SKM-1 treated with dmso at 0.1 percent for 144 hours (cell line): ENCODE data around the gene CABLES1.
"Not testable (repeated sequence)": the region's sequence is repeated elsewhere in the genome, so short reads cannot be mapped to it uniquely, and the experiment has no call there.

Source experiments
- DNase-seq: peaks from one replicate; lab custom pipeline; 2025; ENCODE audit not compliant: unreplicated experiment; lab: John Stamatoyannopoulos, UW

Gene CABLES1

GRCh38 chr18:23283916-23284430 lies 148.7 kb downstream of the CABLES1 start:
- no peak for DNase-seq

GRCh38 chr18:23284629-23285028 lies 149.3 kb downstream of the CABLES1 start:
- DNase-seq: no peak

GRCh38 chr18:23285581-23285980 lies 150.3 kb downstream of the CABLES1 start:
- not testable (repeated sequence) for DNase-seq

GRCh38 chr18:23291456-23292205 lies 156.3 kb downstream of the CABLES1 start:
- DNase-seq: no peak

- DNase-seq: no peak
These were observed 165.0 kb downstream of the CABLES1 start for GRCh38 chr18:23300231-23300805.

- no peak for DNase-seq
These were observed 166.7 kb downstream of the CABLES1 start for GRCh38 chr18:23301972-23302371.

GRCh38 chr18:23302511-23302850 lies 167.2 kb downstream of the CABLES1 start:
- DNase-seq: no peak

- DNase-seq: no peak
These were observed 167.7 kb downstream of the CABLES1 start for GRCh38 chr18:23302851-23303527.

- DNase-seq: no peak
These were observed 171.5 kb downstream of the CABLES1 start for GRCh38 chr18:23306822-23307221.

- no peak for DNase-seq
These were observed 172.4 kb downstream of the CABLES1 start for GRCh38 chr18:23307567-23308295.
